Measurements from ENCODE around the gene TTC39C. TPM values are rescaled to one million over a fixed set of nuclear protein-coding genes. Genes with fewer than 3 reads are reported as not detected.

TTC39C gene
- total RNA-seq, 2 donors from 2014 or later = 187 to 226 TPM

DNA sequence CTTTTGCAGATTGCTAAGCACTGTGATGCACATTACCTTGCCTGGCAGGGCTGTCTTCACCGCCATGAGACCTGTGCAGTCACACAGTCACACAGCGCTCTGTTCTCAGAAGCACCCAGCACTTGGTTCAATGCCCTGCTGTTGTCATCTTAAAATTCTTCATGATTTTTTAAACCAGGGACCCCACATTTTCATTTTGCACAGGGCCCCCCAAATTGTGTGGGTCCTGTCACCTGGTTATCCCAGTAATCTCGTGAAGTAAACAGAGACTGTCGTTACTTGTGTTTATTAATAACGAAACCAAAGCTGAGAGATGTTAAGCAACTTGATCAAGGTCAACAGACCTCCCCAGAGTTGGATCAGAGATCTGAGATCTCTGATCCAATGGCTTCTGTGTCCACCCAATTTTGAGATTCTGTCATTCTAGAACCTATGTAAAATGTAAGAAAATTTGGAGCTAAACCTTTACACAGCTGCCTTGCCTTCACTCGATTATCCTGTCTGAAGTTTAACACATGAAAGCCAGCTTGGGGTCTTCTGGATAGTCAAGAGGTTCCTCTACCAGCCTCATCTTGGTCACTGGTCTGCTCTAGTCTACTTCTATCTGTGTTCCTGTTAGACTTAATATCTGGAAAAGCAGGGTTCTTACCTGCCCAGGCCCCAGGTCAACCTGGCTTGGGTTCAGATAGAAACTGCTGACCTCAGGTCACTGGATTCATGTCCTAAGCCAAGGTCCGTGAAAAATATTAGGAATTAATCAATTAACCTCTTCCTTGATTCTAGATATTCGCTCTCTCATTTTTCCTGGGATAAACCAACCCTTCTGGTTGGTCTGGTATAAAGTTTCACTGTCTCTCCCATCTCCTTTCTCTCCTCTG, 13.7 kb upstream of the TTC39C start:
- DNase-seq (no peak), ATAC-seq (peak; percentile 75)
- peak overlapping the region; percentile 89 for H3K4me3 Mint-ChIP-seq
- H3K9me3 ChIP-seq (ENCODE audit: control insufficient read depth, low read length, poor library complexity, severe bottlenecking) = no peaks in the 10 kb centered on the region
- no peaks in the 10 kb centered on the region for H3K27me3 Mint-ChIP-seq
- peaks cover 48% of the 10 kb centered on the region for H3K4me1 Mint-ChIP-seq
- H3K36me3 Mint-ChIP-seq (ENCODE audit: low read depth) = peaks cover 3% of the 10 kb centered on the region
- peak overlapping the region; percentile 96 for H3K27ac Mint-ChIP-seq

DNA sequence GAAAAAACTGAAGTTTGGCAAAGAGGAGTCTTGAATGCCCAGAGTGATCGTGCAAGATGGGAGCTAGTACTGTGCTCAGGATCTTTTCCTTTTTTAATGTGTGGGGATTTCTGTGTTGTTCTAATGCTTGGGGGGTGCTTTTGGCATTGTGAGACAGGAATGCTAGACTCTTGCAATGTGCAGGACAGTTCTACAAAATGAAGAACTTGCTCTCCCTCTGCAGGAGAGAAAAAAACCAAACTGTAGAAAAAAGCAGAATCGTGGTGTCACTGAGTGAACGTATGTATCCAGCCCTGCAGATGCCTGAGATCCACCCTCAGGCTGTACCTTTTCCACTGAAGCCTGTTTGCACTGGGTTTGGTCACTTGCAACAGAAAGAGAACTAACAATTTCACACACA, 12.1 kb upstream of the TTC39C start:
- no peak for ATAC-seq
- peaks cover 50% of the 10 kb centered on the region for H3K4me1 Mint-ChIP-seq
- H3K9me3 ChIP-seq (ENCODE audit: control insufficient read depth, low read length, poor library complexity, severe bottlenecking) = no peaks in the 10 kb centered on the region
- peak overlapping the region; percentile 96 for H3K27ac Mint-ChIP-seq
- H3K27me3 Mint-ChIP-seq = no peaks in the 10 kb centered on the region
- peak overlapping the region; percentile 89 for H3K4me3 Mint-ChIP-seq
- H3K36me3 Mint-ChIP-seq (ENCODE audit: low read depth) = peaks cover 3% of the 10 kb centered on the region
- DNase-seq = no peak

DNA sequence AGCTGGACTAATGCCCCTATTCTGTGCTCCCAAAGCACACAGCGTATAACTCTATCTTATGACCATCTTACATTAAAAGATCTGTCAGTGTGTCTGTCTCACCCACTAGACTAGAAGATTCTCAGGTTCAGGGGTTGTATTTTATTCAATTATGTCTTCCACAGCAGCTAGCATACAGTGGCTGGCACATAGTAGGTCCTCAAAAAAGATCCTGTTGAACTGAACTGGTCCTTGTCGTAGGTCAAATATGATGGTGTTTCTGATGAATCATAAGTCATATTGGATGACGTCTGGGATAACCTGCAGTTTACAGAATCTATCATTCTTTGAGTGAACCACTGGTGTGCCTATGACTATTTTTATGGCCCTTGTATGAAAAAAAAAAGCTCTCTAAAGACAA, 11.3 kb upstream of the TTC39C start:
- H3K9me3 ChIP-seq (ENCODE audit: control insufficient read depth, low read length, poor library complexity, severe bottlenecking) = no peaks in the 10 kb centered on the region
- Mint-ChIP-seq H3K4me3 (peak overlapping the region; percentile 25), H3K4me1 (peaks cover 52% of the 10 kb centered on the region), H3K36me3 (ENCODE audit: low read depth) (peaks cover 3% of the 10 kb centered on the region), H3K27ac (peak overlapping the region; percentile 96), H3K27me3 (no peaks in the 10 kb centered on the region)
- ATAC-seq (no peak), DNase-seq (no peak)

GRCh38 chr18:24003903-24004640, 10.5 kb upstream of the TTC39C start:
- Mint-ChIP-seq H3K4me1 (peaks cover 59% of the 10 kb centered on the region), H3K27me3 (no peaks in the 10 kb centered on the region), H3K27ac (peak overlapping the region; percentile 96), H3K4me3 (peak overlapping the region; percentile 47), H3K36me3 (ENCODE audit: low read depth) (peaks cover 3% of the 10 kb centered on the region)
- no peak for ATAC-seq
- DNase-seq = no peak
- no peaks in the 10 kb centered on the region for H3K9me3 ChIP-seq (ENCODE audit: control insufficient read depth, low read length, poor library complexity, severe bottlenecking)

DNA sequence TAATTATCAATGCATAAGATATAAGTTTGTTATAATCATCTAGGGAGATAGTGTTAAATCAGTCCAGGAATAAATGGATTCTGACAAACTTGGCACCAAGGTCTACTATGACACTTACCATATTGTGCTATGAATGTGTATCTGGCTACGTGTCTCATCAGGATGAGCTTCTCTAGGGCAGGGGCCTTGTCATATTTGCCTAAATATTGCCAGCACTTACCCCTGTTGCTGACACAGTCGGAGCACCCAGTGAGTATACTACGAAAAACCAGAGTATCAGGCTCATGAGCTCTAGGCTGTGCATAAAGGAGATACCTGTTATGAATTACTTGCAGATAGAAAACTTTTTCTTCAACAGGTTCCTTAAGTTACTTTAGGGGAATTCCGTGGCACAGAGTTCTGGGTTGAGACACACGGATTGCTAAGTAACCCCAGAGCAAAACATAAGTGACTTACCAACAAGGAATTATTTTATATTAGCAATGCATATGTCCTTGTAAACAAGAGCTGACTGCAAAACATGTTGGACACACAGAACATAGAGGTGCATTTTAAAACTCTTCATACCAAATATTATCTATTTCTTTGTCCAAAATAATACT, 7.7 kb upstream of the TTC39C start:
- ATAC-seq = peak; percentile 55
- H3K9me3 ChIP-seq (ENCODE audit: control insufficient read depth, low read length, poor library complexity, severe bottlenecking) = no peaks in the 10 kb centered on the region
- Mint-ChIP-seq H3K27ac (peak overlapping the region; percentile 97), H3K4me1 (peaks cover 64% of the 10 kb centered on the region), H3K27me3 (no peaks in the 10 kb centered on the region), H3K4me3 (peak overlapping the region; percentile 47), H3K36me3 (ENCODE audit: low read depth) (no peaks in the 10 kb centered on the region)
- DNase-seq = no peak

- DNase-seq (no peak), ATAC-seq (no peak)
- no peaks in the 10 kb centered on the region for H3K9me3 ChIP-seq (ENCODE audit: control insufficient read depth, low read length, poor library complexity, severe bottlenecking)
- Mint-ChIP-seq H3K36me3 (ENCODE audit: low read depth) (no peaks in the 10 kb centered on the region), H3K27me3 (no peaks in the 10 kb centered on the region), H3K27ac (peak overlapping the region; percentile 97), H3K4me1 (peaks cover 56% of the 10 kb centered on the region), H3K4me3 (peak overlapping the region; percentile 77)
Observed at GRCh38 chr18:24009246-24009645, 5.3 kb upstream of the TTC39C start.

GRCh38 chr18:24009651-24010333, 4.8 kb upstream of the TTC39C start:
- H3K9me3 ChIP-seq (ENCODE audit: control insufficient read depth, low read length, poor library complexity, severe bottlenecking) = no peaks in the 10 kb centered on the region
- no peaks in the 10 kb centered on the region for H3K27me3 Mint-ChIP-seq
- H3K4me1 Mint-ChIP-seq = peaks cover 54% of the 10 kb centered on the region
- H3K27ac Mint-ChIP-seq = peak overlapping the region; percentile 97
- no peaks in the 10 kb centered on the region for H3K36me3 Mint-ChIP-seq (ENCODE audit: low read depth)
- DNase-seq (no peak), ATAC-seq (peak; percentile 27)
- peak overlapping the region; percentile 77 for H3K4me3 Mint-ChIP-seq

DNA sequence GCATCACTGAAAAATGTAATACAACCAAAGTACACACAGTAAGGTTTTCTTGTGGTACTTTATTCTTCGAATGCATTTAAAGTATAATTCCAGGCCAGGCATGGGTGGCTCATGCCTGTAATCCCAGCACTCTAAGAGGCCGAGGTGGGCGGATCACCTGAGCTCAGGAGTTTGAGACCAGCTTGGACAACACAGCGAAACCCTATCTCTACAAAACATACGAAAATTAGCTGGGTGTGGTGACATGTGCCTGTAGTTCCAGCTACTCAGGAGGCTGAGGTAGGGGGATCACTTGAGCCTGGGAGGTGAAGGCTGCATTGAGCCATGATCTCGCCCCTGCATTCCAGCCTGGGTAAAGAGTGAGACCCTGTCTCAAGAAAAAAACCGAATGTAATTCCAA, 3.9 kb upstream of the TTC39C start:
- no peak for ATAC-seq
- no peaks in the 10 kb centered on the region for H3K9me3 ChIP-seq (ENCODE audit: control insufficient read depth, low read length, poor library complexity, severe bottlenecking)
- H3K27ac Mint-ChIP-seq = peak overlapping the region; percentile 97
- peaks cover 3% of the 10 kb centered on the region for H3K36me3 Mint-ChIP-seq (ENCODE audit: low read depth)
- H3K4me1 Mint-ChIP-seq = peaks cover 56% of the 10 kb centered on the region
- no peaks in the 10 kb centered on the region for H3K27me3 Mint-ChIP-seq
- peak overlapping the region; percentile 84 for H3K4me3 Mint-ChIP-seq
- no peak for DNase-seq

- no peaks in the 10 kb centered on the region for H3K9me3 ChIP-seq (ENCODE audit: control insufficient read depth, low read length, poor library complexity, severe bottlenecking)
- peak overlapping the region; percentile 97 for H3K27ac Mint-ChIP-seq
- no peaks in the 10 kb centered on the region for H3K27me3 Mint-ChIP-seq
- DNase-seq (no peak), ATAC-seq (peak; percentile 40)
- H3K36me3 Mint-ChIP-seq (ENCODE audit: low read depth) = peaks cover 3% of the 10 kb centered on the region
- H3K4me1 Mint-ChIP-seq = peaks cover 57% of the 10 kb centered on the region
- peak overlapping the region; percentile 84 for H3K4me3 Mint-ChIP-seq
Observed at GRCh38 chr18:24011123-24011917, 3.2 kb upstream of the TTC39C start.

DNA sequence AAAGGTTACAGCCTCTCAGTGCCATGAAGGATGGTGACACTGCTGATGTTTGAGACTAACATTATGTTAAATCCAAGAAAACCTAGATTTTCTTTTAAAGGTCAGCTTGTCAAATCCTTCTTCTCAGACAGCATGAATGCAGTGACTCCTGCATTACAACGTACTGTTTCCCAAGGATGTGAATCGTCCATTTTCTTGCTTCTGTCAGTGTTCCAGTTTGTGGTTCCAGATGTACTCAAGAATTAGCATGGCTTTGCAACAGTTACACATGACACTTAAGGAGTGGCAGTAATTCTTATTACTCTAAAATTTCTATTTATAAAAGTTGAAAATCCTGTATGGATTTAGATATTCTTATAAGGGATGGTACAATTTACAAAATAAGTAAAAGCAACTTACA, 1.5 kb upstream of the TTC39C start:
- DNase-seq (no peak), ATAC-seq (no peak)
- Mint-ChIP-seq H3K36me3 (ENCODE audit: low read depth) (peaks cover 3% of the 10 kb centered on the region), H3K27me3 (no peaks in the 10 kb centered on the region), H3K4me1 (peaks cover 59% of the 10 kb centered on the region), H3K4me3 (peak overlapping the region; percentile 84), H3K27ac (peak overlapping the region; percentile 97)
- no peaks in the 10 kb centered on the region for H3K9me3 ChIP-seq (ENCODE audit: control insufficient read depth, low read length, poor library complexity, severe bottlenecking)

DNA sequence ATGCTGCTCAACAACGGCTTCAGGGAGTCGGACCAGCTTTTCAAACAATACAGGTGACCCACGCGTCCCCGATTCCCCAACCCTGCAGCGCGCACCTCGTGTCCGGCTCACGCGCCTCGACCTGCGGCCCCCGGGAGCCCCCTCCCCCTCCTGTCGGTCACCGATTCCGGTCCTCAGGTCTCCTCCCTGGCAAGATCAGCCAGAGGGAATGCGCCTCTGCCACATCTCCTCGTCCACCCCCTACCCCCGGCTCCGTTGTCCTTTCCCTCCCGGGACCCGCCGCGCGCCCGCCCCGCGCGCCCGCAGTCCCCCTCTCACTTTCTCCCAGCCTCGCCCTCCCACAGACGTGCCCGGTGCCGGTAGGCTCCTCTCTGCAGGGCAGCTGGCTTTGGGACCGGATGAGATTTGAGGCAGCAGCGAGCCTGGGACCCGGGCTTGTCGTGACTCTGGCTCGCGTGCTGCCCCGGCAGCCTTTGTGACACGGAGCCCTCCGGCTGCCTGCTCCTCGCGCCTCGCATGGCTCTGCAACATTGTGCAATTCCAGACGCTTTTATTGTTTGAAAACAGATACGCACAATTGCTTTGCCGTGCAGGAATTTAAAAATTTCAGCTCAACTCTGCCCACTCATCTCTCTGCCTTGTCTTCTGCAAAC, 558 bp downstream of the TTC39C start:
- ATAC-seq (peak; percentile 11), DNase-seq (peak; percentile 27 to 38 (median 37))
- Mint-ChIP-seq H3K4me3 (peak overlapping the region; percentile 97), H3K36me3 (ENCODE audit: low read depth) (peaks cover 9% of the 10 kb centered on the region), H3K27me3 (no peaks in the 10 kb centered on the region), H3K27ac (peak overlapping the region; percentile 97), H3K4me1 (peaks cover 58% of the 10 kb centered on the region)
- no peaks in the 10 kb centered on the region for H3K9me3 ChIP-seq (ENCODE audit: control insufficient read depth, low read length, poor library complexity, severe bottlenecking)
